ENCODE results near the gene NPM1.

NPM1 gene

GRCh38 chr5:171435908-171436307 lies 48.3 kb downstream of the NPM1 start:
- in situ Hi-C loops (cut with HindIII; ENCODE audit: low pct_ligation_motif_present, low sequenced_read_pairs), result no loop called here
- no peak for DNase-seq
- no peaks in the 10 kb centered on the region for H3K27me3 ChIP-seq (replicated peaks)
- H3K36me3 ChIP-seq (replicated peaks), result no peaks in the 10 kb centered on the region
- no peak overlapping the region for H3K27ac ChIP-seq
- TF ChIP-seq, protein P1, sequence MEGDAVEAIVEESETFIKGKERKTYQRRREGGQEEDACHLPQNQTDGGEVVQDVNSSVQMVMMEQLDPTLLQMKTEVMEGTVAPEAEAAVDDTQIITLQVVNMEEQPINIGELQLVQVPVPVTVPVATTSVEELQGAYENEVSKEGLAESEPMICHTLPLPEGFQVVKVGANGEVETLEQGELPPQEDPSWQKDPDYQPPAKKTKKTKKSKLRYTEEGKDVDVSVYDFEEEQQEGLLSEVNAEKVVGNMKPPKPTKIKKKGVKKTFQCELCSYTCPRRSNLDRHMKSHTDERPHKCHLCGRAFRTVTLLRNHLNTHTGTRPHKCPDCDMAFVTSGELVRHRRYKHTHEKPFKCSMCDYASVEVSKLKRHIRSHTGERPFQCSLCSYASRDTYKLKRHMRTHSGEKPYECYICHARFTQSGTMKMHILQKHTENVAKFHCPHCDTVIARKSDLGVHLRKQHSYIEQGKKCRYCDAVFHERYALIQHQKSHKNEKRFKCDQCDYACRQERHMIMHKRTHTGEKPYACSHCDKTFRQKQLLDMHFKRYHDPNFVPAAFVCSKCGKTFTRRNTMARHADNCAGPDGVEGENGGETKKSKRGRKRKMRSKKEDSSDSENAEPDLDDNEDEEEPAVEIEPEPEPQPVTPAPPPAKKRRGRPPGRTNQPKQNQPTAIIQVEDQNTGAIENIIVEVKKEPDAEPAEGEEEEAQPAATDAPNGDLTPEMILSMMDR (IDR thresholded peaks at IDR 0.05; ENCODE audit: low read depth, low read length, missing control alignments), result no peak
- H3K4me3 ChIP-seq (ENCODE audit: low read depth, low read length), result no peak overlapping the region

- in situ Hi-C loops (cut with HindIII; ENCODE audit: low pct_ligation_motif_present, low sequenced_read_pairs), result no loop called here
- no peak overlapping the region for H3K4me3 ChIP-seq (ENCODE audit: low read depth, low read length)
These were observed 49.2 kb downstream of the NPM1 start for GRCh38 chr5:171436804-171437285.

DNA sequence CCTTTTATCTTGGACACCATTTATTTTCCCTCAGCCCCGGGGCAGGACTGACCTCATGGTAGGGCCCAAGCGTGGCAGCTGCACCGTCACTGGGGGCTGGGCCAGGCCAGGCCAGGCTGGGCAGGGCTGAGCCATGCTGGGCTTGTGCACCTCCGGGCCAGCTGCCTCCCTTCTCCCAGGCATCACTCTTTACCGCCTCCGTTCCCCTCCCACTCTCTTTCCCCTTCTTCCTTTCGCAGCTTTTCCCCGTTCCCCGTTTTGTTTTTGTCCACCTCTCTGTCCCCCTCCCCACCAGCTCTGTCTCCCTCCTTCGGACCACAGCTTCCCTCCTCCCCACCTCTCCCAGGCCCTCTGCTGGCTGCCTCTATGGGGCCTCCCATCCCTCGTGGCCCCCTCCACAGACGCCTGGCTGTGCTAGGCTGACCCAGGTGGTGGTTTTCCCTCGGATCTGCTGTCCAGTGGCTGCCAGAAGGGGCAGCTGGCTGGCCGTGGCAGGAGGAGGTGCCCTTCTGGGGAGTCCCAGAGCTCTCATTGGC lies 49.7 kb downstream of the NPM1 start:
- Histone ChIP-seq H3K36me3 (replicated peaks) (no peaks in the 10 kb centered on the region), H3K4me3 (ENCODE audit: low read depth, low read length) (no peak overlapping the region), H3K27me3 (replicated peaks) (no peaks in the 10 kb centered on the region), H3K27ac (no peak overlapping the region)
- TF ChIP-seq, protein P1 (IDR thresholded peaks at IDR 0.05; ENCODE audit: low read depth, low read length, missing control alignments), result peak; percentile 38
- in situ Hi-C loops (cut with HindIII; ENCODE audit: low pct_ligation_motif_present, low sequenced_read_pairs), result no loop called here
- DNase-seq, result no peak

More at GRCh38 chr5:171436804-171437285, 49.2 kb downstream of the NPM1 start:
- no peaks in the 10 kb centered on the region for H3K27me3 ChIP-seq (replicated peaks)
- TF ChIP-seq, protein P1 (IDR thresholded peaks at IDR 0.05; ENCODE audit: low read depth, low read length, missing control alignments), result no peak
- H3K36me3 ChIP-seq (replicated peaks), result no peaks in the 10 kb centered on the region
- DNase-seq, result no peak
- H3K27ac ChIP-seq, result no peak overlapping the region

- in situ Hi-C loops (cut with HindIII; ENCODE audit: low pct_ligation_motif_present, low sequenced_read_pairs), result no loop called here
- TF ChIP-seq, protein P1 (IDR thresholded peaks at IDR 0.05; ENCODE audit: low read depth, low read length, missing control alignments), result no peak
- DNase-seq, result no peak
- no peak overlapping the region for H3K27ac ChIP-seq
- no peaks in the 10 kb centered on the region for H3K27me3 ChIP-seq (replicated peaks)
- no peak overlapping the region for H3K4me3 ChIP-seq (ENCODE audit: low read depth, low read length)
- H3K36me3 ChIP-seq (replicated peaks), result no peaks in the 10 kb centered on the region
These were observed 51.1 kb downstream of the NPM1 start for GRCh38 chr5:171438738-171439137.

DNA sequence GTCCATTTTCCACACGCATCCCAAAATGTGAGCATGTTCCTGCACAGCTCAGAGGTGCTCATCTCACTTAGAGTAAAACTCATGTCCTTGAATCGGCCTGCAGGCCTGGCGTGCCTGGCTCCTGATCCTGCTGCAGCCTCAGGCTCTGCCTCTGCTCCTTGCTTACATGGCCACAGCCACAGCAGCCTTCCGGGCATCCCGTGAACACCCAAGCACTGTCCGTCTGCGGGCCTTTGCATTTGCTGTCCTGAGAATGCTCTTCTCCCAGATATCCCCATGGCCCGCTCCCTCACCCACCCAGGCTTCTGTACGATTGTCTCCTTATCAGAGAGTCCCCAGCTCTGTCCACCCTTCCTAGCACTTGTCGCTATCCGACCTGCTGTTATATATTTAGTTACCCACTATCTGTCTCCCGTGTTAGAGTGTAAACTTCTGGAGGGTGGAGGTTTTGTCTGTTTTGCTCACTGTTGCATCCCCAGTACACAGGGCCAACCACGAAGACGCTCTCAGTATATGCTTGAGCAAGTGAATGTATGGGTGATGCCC lies 53.7 kb downstream of the NPM1 start:
- Histone ChIP-seq H3K27me3 (replicated peaks) (no peaks in the 10 kb centered on the region), H3K27ac (no peak overlapping the region), H3K4me3 (ENCODE audit: low read depth, low read length) (no peak overlapping the region), H3K36me3 (replicated peaks) (no peaks in the 10 kb centered on the region)
- TF ChIP-seq, protein P1 (IDR thresholded peaks at IDR 0.05; ENCODE audit: low read depth, low read length, missing control alignments), result no peak
- DNase-seq, result no peak
- in situ Hi-C loops (cut with HindIII; ENCODE audit: low pct_ligation_motif_present, low sequenced_read_pairs), result no loop called here
